ENCODE measurements around the gene RXRB. TPM values are rescaled to one million over a fixed set of nuclear protein-coding genes. Genes with fewer than 3 reads are reported as not detected.

RXRB gene
- total RNA-seq, 1 experiment from 2014 or later: 32.5 TPM

GRCh38 chr6:33198159-33198852 is 2.2 kb downstream of the RXRB start:
- DNase-seq (ENCODE audit: low read depth): no peak

- peak; percentile 63 for DNase-seq (ENCODE audit: low read depth)
These were observed 2.9 kb downstream of the RXRB start for GRCh38 chr6:33197431-33198048.

GRCh38 chr6:33195304-33196165 is 4.9 kb downstream of the RXRB start:
- no peak for DNase-seq (ENCODE audit: low read depth)

- DNase-seq (ENCODE audit: low read depth): no peak
These were observed 6.0 kb downstream of the RXRB start for GRCh38 chr6:33194431-33194979.

DNA sequence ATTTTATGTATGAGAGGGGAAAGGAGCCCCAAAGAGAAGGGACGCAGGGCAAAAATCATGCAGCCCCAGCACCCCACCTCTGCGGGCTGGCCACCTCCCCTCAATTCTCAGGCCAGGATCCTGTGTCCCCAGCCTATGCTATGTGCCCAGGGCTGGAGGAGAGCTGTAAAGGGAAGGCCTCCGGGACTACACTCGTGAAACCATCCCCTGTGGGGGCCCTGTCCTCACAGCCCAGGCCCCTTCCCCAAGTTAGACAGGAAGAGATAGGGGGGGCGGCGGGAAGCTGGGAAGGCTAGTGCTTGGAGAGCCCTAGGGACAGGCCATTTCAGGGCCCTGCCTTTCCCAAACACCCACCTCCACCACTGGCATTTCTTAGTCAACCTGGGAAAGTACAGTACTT is 6.8 kb downstream of the RXRB start:
- DNase-seq (ENCODE audit: low read depth): no peak

- DNase-seq (ENCODE audit: low read depth): no peak
These were observed 7.5 kb downstream of the RXRB start for GRCh38 chr6:33192671-33193602.

- no peak for DNase-seq (ENCODE audit: low read depth)
These were observed 8.3 kb downstream of the RXRB start, which contains the start of gene COL11A2 for GRCh38 chr6:33192105-33192646. Gene COL11A2 (minus strand): TSS chr6:33192467. CDS start chr6:33192240, 227 bp downstream.

DNA sequence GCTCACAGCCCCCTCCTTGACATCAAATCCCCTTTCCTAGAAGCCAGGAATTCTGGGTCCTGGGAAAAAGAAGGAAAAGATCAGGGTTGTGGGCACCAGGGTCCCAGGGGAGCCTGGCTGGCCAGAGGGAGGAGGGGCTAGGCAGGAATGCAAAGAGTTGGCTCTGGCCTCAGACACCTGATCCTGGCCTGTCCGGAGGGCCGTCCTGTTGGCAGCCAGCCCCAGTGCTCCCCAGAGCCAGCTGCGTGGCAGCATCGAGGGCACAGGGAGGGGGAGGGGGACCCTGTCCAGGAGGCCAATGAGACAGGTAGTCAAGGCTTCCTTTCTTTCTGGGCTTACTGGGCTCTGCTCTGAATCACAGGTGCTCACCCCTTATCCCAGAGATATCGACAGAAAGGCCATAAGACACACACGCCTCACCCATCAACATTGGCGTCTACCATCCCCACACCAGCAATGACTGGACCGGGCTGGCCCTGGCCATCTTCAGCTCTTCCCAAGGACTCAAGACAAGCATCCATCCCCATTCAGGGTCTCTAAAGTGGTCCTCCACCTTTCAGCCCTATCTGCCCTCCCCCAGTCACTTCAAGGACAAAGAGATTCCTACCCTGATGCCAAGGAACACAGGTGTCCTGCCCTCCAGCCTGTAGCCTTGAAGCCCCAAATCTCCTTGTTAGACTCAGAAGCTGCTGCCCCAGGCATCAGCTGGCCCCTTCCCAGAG is 8.9 kb downstream of the RXRB start:
- no peak for DNase-seq (ENCODE audit: low read depth)

GRCh38 chr6:33190504-33191107 is 9.9 kb downstream of the RXRB start:
- no peak for DNase-seq (ENCODE audit: low read depth)

- no peak for DNase-seq (ENCODE audit: low read depth)
These were observed 10.6 kb downstream of the RXRB start for GRCh38 chr6:33189625-33190448.

- no peak for DNase-seq (ENCODE audit: low read depth)
These were observed 11.3 kb downstream of the RXRB start for GRCh38 chr6:33189164-33189563.

- DNase-seq (ENCODE audit: low read depth): no peak
These were observed 12.7 kb downstream of the RXRB start for GRCh38 chr6:33187809-33188208.

DNA sequence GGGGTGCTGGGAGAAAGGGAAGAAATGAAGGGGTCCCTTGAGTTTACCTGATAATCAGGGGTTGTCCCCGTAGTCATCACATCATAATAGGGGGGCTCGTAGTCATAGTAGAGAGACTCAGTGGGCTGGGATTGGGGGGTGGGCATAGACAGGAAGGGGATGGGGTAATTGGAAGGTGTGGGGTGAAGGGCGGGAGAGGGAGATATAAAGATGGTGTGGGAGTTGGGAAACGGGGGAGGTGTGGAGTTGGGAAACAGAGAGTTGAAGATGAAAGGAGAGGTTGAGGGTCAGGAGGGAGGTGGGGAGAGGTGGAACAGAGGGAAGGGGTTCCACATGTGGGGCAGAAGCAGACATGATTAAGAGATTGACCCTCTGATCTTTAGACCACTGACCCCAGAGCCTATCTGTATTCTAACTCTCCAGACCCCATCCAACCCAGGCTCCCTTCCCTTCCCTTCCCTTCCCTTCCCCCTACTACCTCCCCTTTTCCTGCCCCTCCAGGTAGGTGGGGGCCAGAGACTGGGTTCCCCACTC is 14.7 kb downstream of the RXRB start:
- no peak for DNase-seq (ENCODE audit: low read depth)

GRCh38 chr6:33185190-33185589 is 15.3 kb downstream of the RXRB start:
- no peak for DNase-seq (ENCODE audit: low read depth)

GRCh38 chr6:33183071-33183683 is 17.3 kb downstream of the RXRB start:
- no peak for DNase-seq (ENCODE audit: low read depth)

- DNase-seq (ENCODE audit: low read depth): no peak
These were observed 19.3 kb downstream of the RXRB start for GRCh38 chr6:33181141-33181540.

DNA sequence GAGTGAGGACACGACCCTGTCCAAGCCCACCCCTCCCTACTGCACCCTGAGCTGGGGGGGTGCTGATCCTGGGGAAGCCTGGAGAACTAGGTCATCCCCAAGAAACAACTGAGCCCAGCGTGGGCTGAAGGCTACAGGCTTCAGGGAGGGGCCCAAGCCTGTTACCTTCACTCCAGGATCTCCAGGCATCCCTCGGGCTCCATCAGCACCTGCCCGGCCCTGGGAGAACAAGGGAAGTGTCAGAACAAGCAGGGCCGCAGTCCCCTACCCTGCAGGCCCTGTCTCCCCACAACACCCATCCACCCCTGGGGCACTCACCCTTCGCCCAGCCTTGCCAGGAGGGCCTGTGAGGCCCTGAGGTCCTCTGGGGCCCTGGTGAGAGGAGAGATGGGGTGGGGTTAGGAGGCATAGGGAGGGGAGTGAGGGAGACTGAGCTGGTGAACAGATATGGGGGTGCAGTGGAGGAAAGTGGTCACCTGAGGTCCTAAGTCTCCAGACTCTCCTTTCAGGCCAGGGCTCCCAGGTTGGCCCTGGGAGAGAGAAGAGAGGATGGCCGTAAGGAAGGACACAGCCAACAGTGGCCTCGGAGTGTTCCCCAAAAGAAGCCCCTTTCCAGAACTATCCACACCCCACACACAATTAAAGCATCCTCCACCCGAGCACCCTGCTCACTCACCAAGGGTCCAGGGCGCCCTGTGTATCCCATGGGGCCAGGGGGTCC is 21.6 kb downstream of the RXRB start:
- DNase-seq (ENCODE audit: low read depth): no peak

Data from HT1080 (cell line).